Brain microvascular endothelial cell (primary cell): ENCODE measurements around the gene UBE2J2.

Experiments
- DNase-seq: peaks from one replicate; pipeline ENCODE4 v3.0.0-alpha.2; 2020
- H3K27ac ChIP-seq: fragments of 250-450 bp; sonication (Bioruptor Pico); 2 replicates; pipeline ENCODE4 v1.5.1; 2020; ENCODE audit warnings: mild to moderate bottlenecking, moderate library complexity
- H3K27me3 ChIP-seq: fragments of 250-450 bp; sonication (Bioruptor Pico); replicated peaks from 2 replicates; pipeline ENCODE4 v1.5.1; 2020; ENCODE audit warnings: mild to moderate bottlenecking
- H3K36me3 ChIP-seq: fragments of 250-450 bp; sonication (Bioruptor Pico); replicated peaks from 2 replicates; pipeline ENCODE4 v1.5.1; 2020; ENCODE audit warnings: mild to moderate bottlenecking
- H3K4me3 ChIP-seq: 2 replicates; pipeline ENCODE4 v1.5.1; 2011; ENCODE audit warnings: low read depth, mild to moderate bottlenecking, control low read depth, low read length, moderate library complexity
- in situ Hi-C: cut with HindIII; loops from 2 replicates; pipeline ENCODE4 v1.10.0; 2017; ENCODE audit warnings: low sequenced_read_pairs, low pct_ligation_motif_present
- TF ChIP-seq, protein P1 (sequence below): IDR thresholded peaks from 2 replicates; pipeline ENCODE4 v1.5.1; 2011; ENCODE audit warnings: low read depth, mild to moderate bottlenecking, moderate library complexity, low read length, control low read depth, inconsistent platforms; ENCODE audit errors: missing control alignments

UBE2J2 gene

DNA sequence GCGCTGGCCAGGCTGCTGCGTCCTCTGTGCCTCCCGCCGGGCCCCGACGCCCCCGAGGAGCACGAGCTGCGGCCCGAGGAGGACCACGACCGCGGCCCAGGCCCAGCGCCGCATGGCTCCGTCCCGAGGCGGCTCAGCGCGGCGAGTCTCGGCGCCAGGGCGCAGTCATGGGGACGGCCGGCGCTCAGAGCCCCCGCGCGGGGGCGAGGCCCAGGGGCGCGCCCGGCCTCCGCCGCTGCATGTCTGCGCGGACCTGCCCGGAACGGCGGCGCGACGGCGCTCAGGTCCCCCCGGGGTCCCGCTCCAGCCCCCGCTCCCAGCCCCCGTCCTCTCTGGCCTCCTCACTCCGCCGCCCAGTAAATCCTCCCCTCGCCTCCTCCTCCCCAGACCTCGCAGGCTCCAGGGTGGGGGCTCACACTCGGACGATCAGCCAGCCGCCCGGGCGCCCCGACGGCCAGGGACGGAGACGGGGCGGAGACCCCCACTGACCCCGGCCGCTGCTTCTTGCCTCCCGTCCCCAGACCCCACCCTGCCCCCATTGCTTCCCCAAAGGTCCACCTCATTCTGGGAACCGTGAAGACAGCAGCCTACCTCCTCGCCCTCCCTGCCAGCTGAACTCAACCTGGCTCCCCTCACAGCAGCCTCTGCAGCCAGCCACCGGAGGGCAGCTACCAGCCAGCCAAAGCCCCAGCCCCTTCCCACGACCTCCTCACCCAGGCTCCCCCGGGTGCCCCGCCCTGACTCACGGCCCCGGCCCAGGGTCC, 26.9 kb downstream of the UBE2J2 start, which contains the start of gene C1QTNF12:
TSS of gene C1QTNF12 (minus strand) at position 146 of the 764 bp plus-strand sequence. CDS start at position 114, 32 bp downstream.
- Histone ChIP-seq H3K4me3 (no peak within 1 kb of the TSS), H3K27me3 (no peaks in the 10 kb centered on the region), H3K36me3 (no peaks in the 10 kb centered on the region), H3K27ac (no peak within 1 kb of the TSS)
- TF ChIP-seq, protein P1, sequence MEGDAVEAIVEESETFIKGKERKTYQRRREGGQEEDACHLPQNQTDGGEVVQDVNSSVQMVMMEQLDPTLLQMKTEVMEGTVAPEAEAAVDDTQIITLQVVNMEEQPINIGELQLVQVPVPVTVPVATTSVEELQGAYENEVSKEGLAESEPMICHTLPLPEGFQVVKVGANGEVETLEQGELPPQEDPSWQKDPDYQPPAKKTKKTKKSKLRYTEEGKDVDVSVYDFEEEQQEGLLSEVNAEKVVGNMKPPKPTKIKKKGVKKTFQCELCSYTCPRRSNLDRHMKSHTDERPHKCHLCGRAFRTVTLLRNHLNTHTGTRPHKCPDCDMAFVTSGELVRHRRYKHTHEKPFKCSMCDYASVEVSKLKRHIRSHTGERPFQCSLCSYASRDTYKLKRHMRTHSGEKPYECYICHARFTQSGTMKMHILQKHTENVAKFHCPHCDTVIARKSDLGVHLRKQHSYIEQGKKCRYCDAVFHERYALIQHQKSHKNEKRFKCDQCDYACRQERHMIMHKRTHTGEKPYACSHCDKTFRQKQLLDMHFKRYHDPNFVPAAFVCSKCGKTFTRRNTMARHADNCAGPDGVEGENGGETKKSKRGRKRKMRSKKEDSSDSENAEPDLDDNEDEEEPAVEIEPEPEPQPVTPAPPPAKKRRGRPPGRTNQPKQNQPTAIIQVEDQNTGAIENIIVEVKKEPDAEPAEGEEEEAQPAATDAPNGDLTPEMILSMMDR: no peak
- in situ Hi-C loops: no loop called here
- no peak for DNase-seq

DNA sequence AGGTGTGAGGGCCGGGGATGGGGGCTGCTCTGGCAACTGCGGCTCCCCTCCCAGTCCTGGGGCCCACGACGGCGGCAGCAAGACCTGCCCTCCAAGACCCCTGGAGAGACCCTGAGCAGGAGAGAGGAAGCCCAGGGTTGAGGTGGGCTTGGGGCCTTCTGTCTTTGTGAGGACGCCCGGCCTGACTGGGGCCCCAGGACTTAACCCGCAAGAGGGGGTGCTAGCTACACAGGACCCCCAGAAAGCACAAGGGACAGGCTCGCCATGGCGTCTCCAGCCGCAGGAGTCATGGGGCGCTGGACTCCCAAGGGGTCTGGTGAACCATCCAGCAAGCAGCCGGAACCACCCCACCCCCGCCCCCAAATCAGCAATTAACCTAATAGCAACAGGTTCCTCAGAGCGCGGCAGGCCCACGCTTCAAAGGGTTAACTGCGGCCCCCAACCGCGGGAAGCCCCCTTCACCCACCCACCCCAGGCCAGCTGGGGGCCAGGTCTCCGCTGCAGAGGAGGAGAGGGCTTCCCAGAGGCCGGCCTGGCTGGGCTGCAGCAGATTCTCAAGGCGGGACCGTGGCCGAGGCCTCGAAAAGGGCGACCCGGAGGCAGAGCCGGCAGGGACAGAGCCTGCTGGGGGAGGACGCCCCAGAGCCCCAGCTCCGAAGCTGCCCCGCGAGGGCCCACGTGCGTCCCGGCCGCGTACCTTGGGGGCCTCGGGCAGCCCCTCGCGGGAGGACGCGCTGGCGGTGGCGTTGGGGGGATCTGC, 27.7 kb downstream of the UBE2J2 start:
- in situ Hi-C loops: no loop called here
- Histone ChIP-seq H3K27ac (no peak overlapping the region), H3K4me3 (no peak overlapping the region), H3K27me3 (no peaks in the 10 kb centered on the region), H3K36me3 (no peaks in the 10 kb centered on the region)
- DNase-seq: no peak
- TF ChIP-seq, protein P1: no peak

DNA sequence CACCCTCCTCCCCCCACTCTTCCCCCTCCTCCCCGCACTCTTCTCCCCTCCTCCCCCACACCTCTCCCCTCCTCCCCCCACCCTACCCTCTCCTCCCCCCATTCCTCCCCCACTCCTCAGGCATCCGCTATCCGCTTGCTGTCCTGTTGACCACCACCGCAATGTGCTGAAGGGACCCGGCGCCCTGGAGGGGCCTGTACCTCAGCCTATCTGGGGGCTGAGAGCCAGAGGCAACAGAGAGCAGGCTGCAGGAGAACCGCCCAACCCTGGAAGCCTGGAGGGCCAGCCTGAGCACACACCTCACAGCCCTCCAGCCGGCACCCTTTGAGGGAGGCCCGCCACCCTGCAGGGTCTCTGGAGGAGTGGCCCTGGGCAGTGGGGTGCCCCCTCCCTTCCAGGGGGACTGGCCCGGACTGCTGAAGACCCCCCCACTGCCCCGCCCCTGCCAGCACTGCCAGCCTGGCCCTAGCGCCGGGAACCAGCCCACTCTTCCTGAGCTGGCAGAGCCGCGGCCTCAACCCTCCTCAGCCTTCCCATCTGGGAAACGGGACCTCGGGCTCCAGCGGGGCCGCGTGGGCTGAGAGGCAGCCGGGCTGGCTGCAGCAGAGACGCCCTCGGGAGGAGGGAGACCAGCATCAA, 28.4 kb downstream of the UBE2J2 start:
- in situ Hi-C loops: no loop called here
- no peak for DNase-seq
- Histone ChIP-seq H3K27me3 (no peaks in the 10 kb centered on the region), H3K36me3 (no peaks in the 10 kb centered on the region), H3K4me3 (no peak overlapping the region), H3K27ac (no peak overlapping the region)
- TF ChIP-seq, protein P1: no peak

DNA sequence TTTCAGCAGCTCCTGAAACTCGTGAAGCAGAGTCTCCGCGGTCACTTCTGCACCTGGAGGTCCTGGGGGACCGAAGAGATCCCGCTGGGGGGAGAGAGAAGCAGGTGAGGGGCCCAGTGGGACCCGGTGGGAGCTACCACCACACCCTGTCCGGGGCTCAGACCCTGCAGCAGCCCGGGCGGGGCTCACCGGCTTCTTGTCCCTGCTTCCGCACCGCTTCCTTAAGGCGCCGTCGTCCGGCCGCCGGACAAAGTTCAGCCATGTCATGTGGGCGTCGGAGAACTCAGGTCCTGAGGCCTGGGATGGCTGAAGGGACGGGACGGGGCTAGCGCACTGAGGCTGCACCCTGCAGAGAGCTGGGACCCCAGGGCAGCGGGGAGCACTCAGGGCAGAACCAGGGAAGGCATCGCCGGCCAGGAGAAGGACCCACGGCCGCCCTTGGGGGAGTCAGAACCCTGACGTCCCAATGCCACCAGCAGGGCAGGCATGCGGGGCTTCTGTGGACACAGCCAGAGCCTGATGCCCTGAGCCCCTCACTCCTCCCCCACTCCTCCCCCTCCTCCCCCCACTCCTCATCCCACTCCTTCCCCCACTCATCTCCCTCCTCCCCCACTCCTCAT, 29.4 kb downstream of the UBE2J2 start:
- TF ChIP-seq, protein P1: peak; percentile 18
- no peaks in the 10 kb centered on the region for H3K36me3 ChIP-seq
- in situ Hi-C loops: no loop called here
- no peak overlapping the region for H3K4me3 ChIP-seq
- DNase-seq: no peak
- H3K27me3 ChIP-seq: no peaks in the 10 kb centered on the region
- no peak overlapping the region for H3K27ac ChIP-seq

DNA sequence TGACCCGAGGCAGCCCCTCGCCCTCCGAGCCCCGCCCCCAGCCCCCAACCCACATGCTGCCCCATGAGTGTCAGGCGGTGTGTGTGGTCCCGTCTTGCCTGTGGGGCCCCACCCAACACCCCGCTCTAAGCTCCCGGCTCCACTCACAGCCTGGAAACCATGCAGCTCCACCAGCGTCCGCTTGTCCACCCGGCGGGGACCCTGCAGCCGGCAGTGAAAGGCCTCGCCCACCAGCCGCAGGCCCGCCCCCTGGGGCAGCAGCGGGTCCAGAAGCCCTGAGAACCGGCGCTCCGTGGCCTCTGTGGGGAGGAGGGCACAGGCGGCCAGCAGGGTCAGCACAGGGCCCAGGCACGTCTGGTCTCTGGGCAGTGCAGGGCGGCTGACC, 29.9 kb downstream of the UBE2J2 start:
- H3K36me3 ChIP-seq: no peaks in the 10 kb centered on the region
- TF ChIP-seq, protein P1: no peak
- in situ Hi-C loops: no loop called here
- H3K27ac ChIP-seq: no peak overlapping the region
- no peaks in the 10 kb centered on the region for H3K27me3 ChIP-seq
- DNase-seq: no peak
- H3K4me3 ChIP-seq: no peak overlapping the region
